K562 (cell line): ENCODE measurements around the gene THOC1. TPM values are rescaled to one million over a fixed set of nuclear protein-coding genes. Genes with fewer than 3 reads are reported as not detected.
A peak's percentile ranks its signal among the peaks of the same experiment; 100 is the strongest.

Experiments
- ATAC-seq: fragments of 200-7000 bp; cut with Tn5 transposase; 3 replicates; pipeline ENCODE4 v1.9.1; 2020; ENCODE audit warnings: moderate library complexity
- BruUV-seq: library from RNA; stranded (reverse); fragments of 400-500 nt; replicated peaks from 2 replicates; lab custom pipeline; 2021; lab: Mats Ljungman, UMichigan
- CTCF ChIA-PET: fragments of 300-600 bp; formaldehyde crosslinking; extraction: SDS; loops from one replicate; lab custom pipeline; 2021; ENCODE audit warnings: low intra/inter-chr PET ratio; lab: Yijun Ruan, JAX
- POLR2A ChIA-PET: fragments of 300-600, 350-650 bp; sonication (Branson Sonifier 250); formaldehyde crosslinking; extraction: SDS; loops from one replicate; lab custom pipeline; 2021; ENCODE audit warnings: antibody characterized with exemption, inconsistent platforms; lab: Yijun Ruan, JAX
- DNase-seq, 4 experiments: peaks; one replicate each; pipeline versions ENCODE4 v3.0.0 to v3.0.0-alpha.2; 2011 to 2018; ENCODE audit warnings: low spot score in 3 of 4, mixed read lengths in 3 of 4; ENCODE audit errors: extremely low read depth in 1 of 4
- FAIRE-seq: peaks from 2 replicates; lab custom pipeline; 2011; peaks lifted over from hg19 to GRCh38; lab: Jason Lieb, UNC
- H2AFZ ChIP-seq: 2 replicates; pipeline ENCODE4 v1.6.0; 2011; ENCODE audit warnings: low read depth, low read length, control low read depth, inconsistent platforms
- H3K27ac ChIP-seq: fragments of 200-600 bp; 3 replicates; pipeline ENCODE4 v1.8.0; 2011; ENCODE audit warnings: low read depth, mild to moderate bottlenecking, control low read depth, inconsistent platforms, low read length, moderate library complexity, mixed read lengths; ENCODE audit errors: extremely low read depth
- H3K27me3 ChIP-seq, 2 experiments: fragments of 300-600 bp in 1 of 2; 2 replicates in 1 of 2; 3 replicates in 1 of 2; pipeline versions ENCODE4 v1.6.0 to v1.8.0; 2011; ENCODE audit warnings: inconsistent platforms in 2 of 2, low read length in 2 of 2, mild to moderate bottlenecking in 1 of 2, mixed read lengths in 1 of 2, moderate library complexity in 1 of 2; ENCODE audit not compliant: control insufficient read depth in 2 of 2, insufficient read depth in 2 of 2
- H3K36me3 ChIP-seq: fragments of 300-600 bp; 3 replicates; pipeline ENCODE4 v1.8.0; 2011; ENCODE audit warnings: mild to moderate bottlenecking, low read length, inconsistent platforms; ENCODE audit not compliant: control insufficient read depth, insufficient read depth
- H3K4me1 ChIP-seq, 2 experiments: fragments of 200-600 bp in 1 of 2; replicated peaks in 1 of 2; 2 replicates in 1 of 2; 3 replicates in 1 of 2; pipeline versions ENCODE4 v1.5.1 to v1.8.0; 2011; ENCODE audit warnings: inconsistent platforms in 2 of 2, low read length in 2 of 2, mild to moderate bottlenecking in 1 of 2, mixed read lengths in 1 of 2, moderate library complexity in 1 of 2; ENCODE audit not compliant: control insufficient read depth in 2 of 2, insufficient read depth in 2 of 2
- H3K4me2 ChIP-seq: 2 replicates; pipeline ENCODE4 v1.6.1; 2011; ENCODE audit warnings: low read length, control low read depth, inconsistent platforms, mixed read lengths; ENCODE audit not compliant: insufficient read depth
- H3K4me3 ChIP-seq: fragments of 200-600 bp; sonication (generic), shearing (Covaris generic); 2 replicates; pipeline ENCODE4 v1.5.1; 2016; ENCODE audit warnings: control low read depth, inconsistent platforms
- H3K79me2 ChIP-seq: fragments of 200-600 bp; 3 replicates; pipeline ENCODE4 v1.8.0; 2011; ENCODE audit warnings: low read length, inconsistent platforms; ENCODE audit not compliant: control insufficient read depth, insufficient read depth
- H3K9ac ChIP-seq, 2 experiments: 2 replicates each; pipeline versions ENCODE4 v1.6.0 to v1.6.1; 2011; ENCODE audit warnings: low read depth in 2 of 2, low read length in 2 of 2, control low read depth in 1 of 2, inconsistent platforms in 1 of 2, mild to moderate bottlenecking in 1 of 2, mixed read lengths in 1 of 2; ENCODE audit not compliant: insufficient read depth in 1 of 2
- H3K9me1 ChIP-seq: one replicate; pipeline ENCODE4 v1.6.0; 2011; ENCODE audit warnings: inconsistent platforms, mild to moderate bottlenecking, low read length, moderate library complexity; ENCODE audit not compliant: control insufficient read depth, insufficient read depth
- H3K9me3 ChIP-seq: replicated peaks from 2 replicates; pipeline ENCODE4 v1.5.1; 2011; ENCODE audit warnings: low read depth, low read length, inconsistent platforms; ENCODE audit not compliant: control insufficient read depth, insufficient read depth
- H4K20me1 ChIP-seq: replicated peaks from 2 replicates; pipeline ENCODE4 v1.6.1; 2011; ENCODE audit warnings: low read length, inconsistent platforms, mixed read lengths; ENCODE audit not compliant: control insufficient read depth, insufficient read depth
- ARID2 ChIP-seq: fragments of 450-650 bp; IDR thresholded peaks from 2 replicates; pipeline ENCODE4 v1.6.1; 2017; ENCODE audit warnings: antibody characterized with exemption, mild to moderate bottlenecking
- C11orf30 ChIP-seq: fragments of 450-650 bp; IDR thresholded peaks from 2 replicates; pipeline ENCODE4 v1.6.1; 2016; ENCODE audit warnings: low read depth, mild to moderate bottlenecking
- CBX8 ChIP-seq: fragments of 200-600 bp; sonication (generic); IDR thresholded peaks from 2 replicates; pipeline ENCODE4 v1.6.1; 2012; ENCODE audit warnings: borderline replicate concordance, mixed run types, low read depth, mild to moderate bottlenecking, moderate library complexity, mixed read lengths, low read length, control low read depth, inconsistent platforms; ENCODE audit not compliant: poor library complexity, severe bottlenecking; ENCODE audit errors: extremely low read depth
- CREBBP ChIP-seq: IDR thresholded peaks from one replicate; pipeline ENCODE4 v1.6.1; 2012; ENCODE audit warnings: low read depth, mild to moderate bottlenecking, control low read depth, inconsistent platforms, low read length
- ELF2 ChIP-seq: fragments of 250-450 bp; sonication (Bioruptor Pico); IDR thresholded peaks from 2 replicates; pipeline ENCODE4 v1.5.0; 2021; ENCODE audit warnings: mild to moderate bottlenecking
- FUS ChIP-seq: fragments of 200-400 bp; formaldehyde crosslinking; optimal IDR thresholded peaks from 2 replicates; pipeline ENCODE3; 2017; ENCODE audit warnings: low read depth, low read length
- MAFF ChIP-seq: IDR thresholded peaks from 2 replicates; pipeline ENCODE4 v1.6.1; 2012; ENCODE audit warnings: low read length, improper control_type of control experiment
- MAFG ChIP-seq: fragments of 450-650 bp; conservative IDR thresholded peaks from 2 replicates; pipeline ENCODE4 v1.6.1; 2016; ENCODE audit warnings: missing genetic modification characterization, missing compliant biosample characterization
- RAD21 ChIP-seq, 2 experiments: fragments of 250-450 bp in 1 of 2; fragments of 450-650 bp in 1 of 2; sonication (Bioruptor Pico) in 1 of 2; formaldehyde crosslinking in 1 of 2; IDR thresholded peaks in 1 of 2; conservative IDR thresholded peaks in 1 of 2; 2 replicates each; pipeline versions ENCODE4 v1.4.0 to v1.8.0; 2020 to 2022; ENCODE audit warnings: mild to moderate bottlenecking in 2 of 2, moderate library complexity in 1 of 2
- RBM17 ChIP-seq: fragments of 200-400 bp; formaldehyde crosslinking; IDR thresholded peaks from 2 replicates; pipeline ENCODE4 v1.6.1; 2017; ENCODE audit warnings: low read depth, mild to moderate bottlenecking, low read length, borderline replicate concordance
- TBL1XR1 ChIP-seq, 2 experiments: IDR thresholded peaks; 2 replicates each; pipeline ENCODE4 v1.6.1; 2012; ENCODE audit warnings: improper control_type of control experiment in 2 of 2, low read length in 2 of 2, mild to moderate bottlenecking in 1 of 2
- ZNF316 ChIP-seq: fragments of 450-650 bp; IDR thresholded peaks from 2 replicates; pipeline ENCODE4 v1.6.1; 2016
- WGBS: fragments of 100-300 bp; shearing (Covaris generic); methylation state at CpG from one replicate; pipeline ENCODE4 v1.1.6; 2016; ENCODE audit warnings: low coverage, mixed read lengths; ENCODE audit not compliant: insufficient coverage; ENCODE audit errors: missing lambda C conversion rate; 5-methylcytosine and 5-hydroxymethylcytosine counted together
- in situ Hi-C: fragments of 300-500 bp; cut with MboI; formaldehyde crosslinking; loops from 4 replicates; pipeline ENCODE4 v1.15.0; 2018; ENCODE audit warnings: inconsistent platforms, mixed read lengths
- intact Hi-C: fragments of 100-400 bp; cut with micrococcal nuclease; formaldehyde crosslinking; loops from 2 replicates; pipeline ENCODE4 v1.14.2; 2022
- polyA plus RNA-seq, 8 experiments: library from polyadenylated mRNA; depleted of rRNA in 4 of 8; stranded (reverse) in 5 of 8; unstranded in 3 of 8; fragments of >200 nt; fragmentation: Nextera tagmentation in 2 of 8; fragmentation: Illumina TruSeq in 1 of 8; extraction: Ambion mirVana in 2 of 8; extraction: Trizol in 1 of 8; gene quantifications; 2 replicates each; pipeline versions ENCODE4 v1.2.1 to v1.2.3, GENCODE V29; 2011 to 2014; ENCODE audit warnings: inconsistent platforms in 1 of 8, missing spikeins in 1 of 8
- total RNA-seq, 7 experiments: library from RNA; depleted of rRNA in 6 of 7; stranded (reverse); fragments of >200 nt in 6 of 7; fragmentation: Illumina TruSeq in 2 of 7; extraction: Trizol in 2 of 7; gene quantifications; 2 replicates each; pipeline versions ENCODE4 v1.2.1 to v1.2.3, GENCODE V29; 2011 to 2021; ENCODE audit warnings: low replicate concordance in 1 of 7
- TF ChIP-seq, protein P1 (sequence below): IDR thresholded peaks from 2 replicates; pipeline ENCODE4 v1.6.1; 2011; ENCODE audit warnings: borderline replicate concordance, low read depth, mild to moderate bottlenecking, moderate library complexity, low read length; ENCODE audit not compliant: insufficient read depth, poor library complexity, severe bottlenecking
- TF ChIP-seq, protein P2 (sequence below), 3 experiments: IDR thresholded peaks in 2 of 3; conservative IDR thresholded peaks in 1 of 3; 2 replicates each; pipeline ENCODE4 v1.5.1; 2011 to 2012; ENCODE audit warnings: low read length in 3 of 3, mild to moderate bottlenecking in 3 of 3, control low read depth in 2 of 3, improper control_type of control experiment in 1 of 3, inconsistent platforms in 1 of 3, low read depth in 1 of 3, mixed read lengths in 1 of 3, moderate library complexity in 1 of 3; ENCODE audit not compliant: insufficient read depth in 2 of 3
- TF ChIP-seq, protein P3 (sequence below): fragments of 450-650 bp; IDR thresholded peaks from 2 replicates; pipeline ENCODE4 v1.6.1; 2016; ENCODE audit warnings: low read depth, mild to moderate bottlenecking, moderate library complexity

The THOC1 gene
- total and polyA plus RNA-seq, 9 of the 15 experiments (the other 6 are each of a cell fraction or from before 2014, with no cell fraction given): 71.1 to 143 (median 107) TPM

DNA sequence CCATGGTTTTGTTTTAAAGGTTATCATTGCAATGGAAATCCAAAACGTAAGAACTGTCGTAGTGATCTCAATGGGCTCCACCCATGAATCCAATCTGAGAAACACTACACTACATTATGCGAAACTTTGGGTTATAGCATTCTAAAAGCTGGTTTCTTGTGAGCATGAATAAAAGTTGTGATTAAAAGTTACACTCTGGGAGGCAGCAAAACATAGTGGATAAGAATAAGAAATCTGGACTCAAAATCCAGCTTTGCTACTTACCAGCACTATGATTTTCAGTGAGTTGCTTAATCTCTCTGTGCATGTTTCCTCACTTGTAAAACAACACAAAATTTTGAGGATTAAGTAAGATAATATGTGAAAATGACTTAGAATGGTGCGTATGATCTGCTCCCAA is 25.7 kb upstream of the THOC1 start (continued):
- TF ChIP-seq RAD21 (CRISPR knock-in tag; conservative IDR thresholded peaks at IDR 0.05 in 1 of 2, IDR thresholded peaks at IDR 0.05 in 1 of 2): peak in 1 of 2 experiments; percentile 49; a peak in 3 of 4 replicates

DNA sequence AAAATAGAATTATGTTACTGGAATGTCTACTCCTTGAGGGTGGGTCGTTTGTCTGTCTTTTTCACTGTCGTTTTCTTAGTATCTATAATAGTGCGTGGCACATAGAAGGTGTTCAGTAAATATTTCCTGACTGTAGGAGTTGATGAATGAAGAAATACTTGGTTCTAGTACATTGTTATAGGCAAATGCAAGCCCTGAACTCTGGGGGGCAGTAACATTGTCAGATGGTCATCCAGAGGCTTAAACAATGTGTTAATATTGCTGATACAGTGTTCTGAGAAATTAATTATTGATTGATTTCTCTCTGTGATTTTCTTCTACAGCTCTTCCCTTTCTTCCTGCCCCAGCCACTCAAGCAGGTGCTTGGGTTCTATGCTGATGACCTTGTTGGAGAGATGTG is 24.4 kb upstream of the THOC1 start:
- DNase-seq: no peak
- in situ Hi-C loops: no loop called here
- no peaks in the 10 kb centered on the region for H3K79me2 ChIP-seq
- H3K9ac ChIP-seq: no peak overlapping the region
- H3K9me1 ChIP-seq: no peaks in the 10 kb centered on the region
- TF ChIP-seq, protein P1, sequence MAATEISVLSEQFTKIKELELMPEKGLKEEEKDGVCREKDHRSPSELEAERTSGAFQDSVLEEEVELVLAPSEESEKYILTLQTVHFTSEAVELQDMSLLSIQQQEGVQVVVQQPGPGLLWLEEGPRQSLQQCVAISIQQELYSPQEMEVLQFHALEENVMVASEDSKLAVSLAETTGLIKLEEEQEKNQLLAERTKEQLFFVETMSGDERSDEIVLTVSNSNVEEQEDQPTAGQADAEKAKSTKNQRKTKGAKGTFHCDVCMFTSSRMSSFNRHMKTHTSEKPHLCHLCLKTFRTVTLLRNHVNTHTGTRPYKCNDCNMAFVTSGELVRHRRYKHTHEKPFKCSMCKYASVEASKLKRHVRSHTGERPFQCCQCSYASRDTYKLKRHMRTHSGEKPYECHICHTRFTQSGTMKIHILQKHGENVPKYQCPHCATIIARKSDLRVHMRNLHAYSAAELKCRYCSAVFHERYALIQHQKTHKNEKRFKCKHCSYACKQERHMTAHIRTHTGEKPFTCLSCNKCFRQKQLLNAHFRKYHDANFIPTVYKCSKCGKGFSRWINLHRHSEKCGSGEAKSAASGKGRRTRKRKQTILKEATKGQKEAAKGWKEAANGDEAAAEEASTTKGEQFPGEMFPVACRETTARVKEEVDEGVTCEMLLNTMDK: no peak
- TF ChIP-seq RAD21 (CRISPR knock-in tag; conservative IDR thresholded peaks at IDR 0.05 in 1 of 2, IDR thresholded peaks at IDR 0.05 in 1 of 2): peak in 1 of 2 experiments; percentile 46; a peak in 2 of 4 replicates
- TF ChIP-seq RBM17: no peak
- no peak for TF ChIP-seq ARID2
- TF ChIP-seq, protein P2, sequence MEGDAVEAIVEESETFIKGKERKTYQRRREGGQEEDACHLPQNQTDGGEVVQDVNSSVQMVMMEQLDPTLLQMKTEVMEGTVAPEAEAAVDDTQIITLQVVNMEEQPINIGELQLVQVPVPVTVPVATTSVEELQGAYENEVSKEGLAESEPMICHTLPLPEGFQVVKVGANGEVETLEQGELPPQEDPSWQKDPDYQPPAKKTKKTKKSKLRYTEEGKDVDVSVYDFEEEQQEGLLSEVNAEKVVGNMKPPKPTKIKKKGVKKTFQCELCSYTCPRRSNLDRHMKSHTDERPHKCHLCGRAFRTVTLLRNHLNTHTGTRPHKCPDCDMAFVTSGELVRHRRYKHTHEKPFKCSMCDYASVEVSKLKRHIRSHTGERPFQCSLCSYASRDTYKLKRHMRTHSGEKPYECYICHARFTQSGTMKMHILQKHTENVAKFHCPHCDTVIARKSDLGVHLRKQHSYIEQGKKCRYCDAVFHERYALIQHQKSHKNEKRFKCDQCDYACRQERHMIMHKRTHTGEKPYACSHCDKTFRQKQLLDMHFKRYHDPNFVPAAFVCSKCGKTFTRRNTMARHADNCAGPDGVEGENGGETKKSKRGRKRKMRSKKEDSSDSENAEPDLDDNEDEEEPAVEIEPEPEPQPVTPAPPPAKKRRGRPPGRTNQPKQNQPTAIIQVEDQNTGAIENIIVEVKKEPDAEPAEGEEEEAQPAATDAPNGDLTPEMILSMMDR (IDR thresholded peaks at IDR 0.05 in 2 of 3, conservative IDR thresholded peaks at IDR 0.05 in 1 of 3; ENCODE audit: insufficient read depth in 2 of 3, low read depth in 1 of 3, low read length in 3 of 3): peak; percentile 28 to 48 (median 42); a peak in 4 of 6 replicates
- no peak for TF ChIP-seq ELF2 (CRISPR knock-in tag)
- TF ChIP-seq, protein P3, sequence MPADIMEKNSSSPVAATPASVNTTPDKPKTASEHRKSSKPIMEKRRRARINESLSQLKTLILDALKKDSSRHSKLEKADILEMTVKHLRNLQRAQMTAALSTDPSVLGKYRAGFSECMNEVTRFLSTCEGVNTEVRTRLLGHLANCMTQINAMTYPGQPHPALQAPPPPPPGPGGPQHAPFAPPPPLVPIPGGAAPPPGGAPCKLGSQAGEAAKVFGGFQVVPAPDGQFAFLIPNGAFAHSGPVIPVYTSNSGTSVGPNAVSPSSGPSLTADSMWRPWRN: no peak
- no peak for TF ChIP-seq FUS
- peak; percentile 74 for TF ChIP-seq ZNF316
- peak; percentile 0 for TF ChIP-seq CBX8
- peak; percentile 68; the same call in 1 of the 2 replicates for TF ChIP-seq C11orf30
- peak; percentile 34 for TF ChIP-seq MAFF
- TF ChIP-seq MAFG: peak; percentile 56; the same call in 1 of the 2 replicates
- TF ChIP-seq CREBBP: no peak
- TF ChIP-seq TBL1XR1 (IDR thresholded peaks at IDR 0.05; ENCODE audit: low read length in 2 of 2): no peak
- TF ChIP-seq, all 486 proteins: peak for 7
- H3K27ac ChIP-seq: no peak overlapping the region
- H2AFZ ChIP-seq: no peak overlapping the region
- intact Hi-C loops: loop anchor here (5.0 kb wide), 1 partner anchor 175 kb away; no protein-coding TSS in a partner anchor
- no peak overlapping the region for H3K4me2 ChIP-seq
- 0% methylated on average over 3 of the region's 3 CpGs for WGBS
- BruUV-seq: no TSS peak
- ATAC-seq: peak; percentile 79
- ChIA-PET CTCF (no interaction called here), POLR2A (interaction anchor here (0.6 to 2.0 kb wide), 3 partner anchors 14 to 227 kb away, joined by 3 to 9 read pairs (median 3); no protein-coding TSS in a partner anchor)
- no peak overlapping the region for H3K4me3 ChIP-seq
- no peak for FAIRE-seq
- no peaks in the 10 kb centered on the region; a peak in 1 of 5 replicates for H3K4me1 ChIP-seq
- H3K9me3 ChIP-seq: no peaks in the 10 kb centered on the region
- no peaks in the 10 kb centered on the region for H4K20me1 ChIP-seq
- H3K27me3 ChIP-seq: peaks cover 15 to 19% of the 10 kb centered on the region in 2 experiments; a peak in 4 of 5 replicates
- no peaks in the 10 kb centered on the region for H3K36me3 ChIP-seq
